ENCODE results near the gene IGIP.

- TF ChIP-seq CTCF (IDR thresholded peaks at IDR 0.05) = no peak
- no peak for TF ChIP-seq ZFX (IDR thresholded peaks at IDR 0.05; ENCODE audit: borderline replicate concordance)
Observed at GRCh38 chr5:140174465-140175366, 49.0 kb downstream of the IGIP start, which contains the start of gene CYSTM1.
